Eye (tissue), 1 donor: Measurements from ENCODE around the gene PTPN14.
"Not testable (repeated sequence)": the region's sequence is repeated elsewhere in the genome, so short reads cannot be mapped to it uniquely, and the experiment has no call there.

Experiments used
- DNase-seq: peaks from one replicate; pipeline ENCODE4 v3.0.0-alpha.2; 2015

PTPN14 gene

GRCh38 chr1:214551436-214552173, at the start of gene PTPN14:
Gene PTPN14, minus strand, starts transcription at chr1:214551602. Its CDS starts 86,799 bp downstream, at chr1:214464803.
- DNase-seq = peak; percentile 95

DNA sequence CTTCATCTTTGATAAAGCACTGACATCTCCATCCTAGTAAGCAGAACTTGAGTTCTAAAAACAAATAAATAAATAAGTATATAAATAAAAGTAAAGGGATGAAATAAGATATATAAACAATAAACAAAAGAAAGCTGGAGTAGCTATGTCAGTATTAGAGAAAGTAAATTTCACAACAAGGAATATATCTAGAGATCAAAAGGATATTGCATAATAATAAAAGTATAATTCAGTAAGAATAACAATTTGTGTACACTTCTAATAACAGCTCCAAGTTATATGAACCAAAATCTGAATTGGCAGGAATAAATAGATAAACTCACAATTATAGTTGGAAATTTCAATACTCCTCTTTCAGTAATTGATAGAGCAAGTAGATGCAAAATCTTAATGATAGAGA, 41.8 kb upstream of the PTPN14 start:
- no peak for DNase-seq

GRCh38 chr1:214591918-214592317, 40.5 kb upstream of the PTPN14 start:
- not testable (repeated sequence) for DNase-seq

- DNase-seq = no peak
Observed at GRCh38 chr1:214590696-214591095, 39.3 kb upstream of the PTPN14 start.

DNA sequence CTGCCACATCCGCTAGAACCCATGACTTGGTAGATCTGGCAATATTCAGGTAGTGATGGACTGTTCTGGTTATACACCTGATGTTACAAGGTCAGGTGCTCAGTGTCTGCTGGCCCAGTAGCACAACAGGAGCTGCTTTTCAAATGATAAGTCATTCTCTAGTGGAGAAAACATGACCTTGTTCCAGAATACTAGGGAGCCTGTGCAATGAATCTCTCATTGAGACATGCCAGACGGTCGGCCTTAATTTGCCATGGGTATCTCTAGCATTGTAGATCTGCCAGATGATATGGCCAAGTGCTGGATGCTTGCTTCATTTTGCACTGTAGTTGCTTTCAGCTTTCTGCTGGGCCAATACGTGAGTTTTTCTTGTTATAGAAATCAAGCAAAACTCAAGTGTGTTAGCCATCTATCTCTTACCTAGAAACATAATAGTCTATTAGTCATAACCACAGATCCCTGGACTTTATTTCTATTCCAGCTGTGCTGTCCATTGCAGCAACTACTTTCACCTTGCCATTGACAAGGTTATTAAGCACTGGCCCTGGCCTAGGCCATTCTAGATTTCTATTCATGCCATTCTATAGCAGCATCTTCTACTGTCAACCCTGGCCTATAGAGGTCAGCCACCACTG, 37.7 kb upstream of the PTPN14 start:
- DNase-seq = no peak

DNA sequence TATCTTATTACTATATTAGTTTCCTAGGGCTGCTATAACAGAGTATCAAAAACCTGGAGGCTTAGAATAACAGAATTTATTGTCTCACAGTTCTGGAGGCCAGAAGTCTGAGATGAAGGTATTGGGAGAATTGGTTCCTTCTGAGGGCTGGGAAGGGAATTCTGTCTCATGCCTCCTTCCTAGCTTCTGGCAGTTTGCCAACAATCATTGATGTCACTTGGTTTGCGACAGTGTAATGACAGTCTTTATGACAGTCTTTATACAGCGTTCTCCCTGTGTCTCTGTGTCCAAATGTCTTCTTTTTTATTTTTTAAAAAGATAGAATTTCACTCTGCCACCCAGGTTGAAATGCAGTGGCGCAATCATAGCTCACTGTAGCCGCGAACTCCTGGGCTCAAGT, 35.8 kb upstream of the PTPN14 start:
- DNase-seq = no peak

- DNase-seq = no peak
Observed at GRCh38 chr1:214586621-214587020, 35.2 kb upstream of the PTPN14 start.

- peak; percentile 33 for DNase-seq
Observed at GRCh38 chr1:214584805-214585766, 33.7 kb upstream of the PTPN14 start.

- DNase-seq = no peak
Observed at GRCh38 chr1:214583824-214584554, 32.6 kb upstream of the PTPN14 start.

GRCh38 chr1:214583113-214583512, 31.7 kb upstream of the PTPN14 start:
- DNase-seq = no peak

DNA sequence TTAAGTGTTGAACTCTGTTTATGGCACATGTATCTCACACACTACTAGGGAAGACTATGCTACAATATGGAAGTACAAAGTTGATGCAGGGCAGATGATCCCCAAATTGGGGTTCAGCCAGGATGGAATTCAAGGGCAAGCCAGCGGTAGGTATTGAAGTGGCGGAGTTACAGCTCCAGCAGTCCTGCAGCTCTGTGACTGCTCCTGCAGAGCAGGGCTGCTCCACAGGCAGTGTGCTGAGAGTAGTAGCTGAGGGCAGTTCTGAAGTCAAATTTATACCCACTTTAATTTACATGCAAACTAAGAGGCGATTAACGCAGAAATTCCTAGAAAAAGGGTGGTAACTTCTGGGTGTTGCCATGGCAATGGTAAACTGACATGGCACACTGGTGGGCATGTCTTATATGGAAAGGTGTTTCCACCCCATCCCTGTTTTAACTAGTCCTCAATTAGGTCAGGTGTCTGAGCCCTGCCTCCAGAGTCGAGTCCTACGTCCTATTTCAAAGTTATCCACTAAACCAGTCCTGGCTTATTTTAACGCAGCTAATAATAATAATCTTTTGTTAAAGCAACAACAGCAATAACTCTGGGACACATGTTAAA, 31.0 kb upstream of the PTPN14 start:
- no peak for DNase-seq

- no peak for DNase-seq
Observed at GRCh38 chr1:214581785-214582184, 30.4 kb upstream of the PTPN14 start.

GRCh38 chr1:214579183-214579582, 27.8 kb upstream of the PTPN14 start:
- no peak for DNase-seq

DNA sequence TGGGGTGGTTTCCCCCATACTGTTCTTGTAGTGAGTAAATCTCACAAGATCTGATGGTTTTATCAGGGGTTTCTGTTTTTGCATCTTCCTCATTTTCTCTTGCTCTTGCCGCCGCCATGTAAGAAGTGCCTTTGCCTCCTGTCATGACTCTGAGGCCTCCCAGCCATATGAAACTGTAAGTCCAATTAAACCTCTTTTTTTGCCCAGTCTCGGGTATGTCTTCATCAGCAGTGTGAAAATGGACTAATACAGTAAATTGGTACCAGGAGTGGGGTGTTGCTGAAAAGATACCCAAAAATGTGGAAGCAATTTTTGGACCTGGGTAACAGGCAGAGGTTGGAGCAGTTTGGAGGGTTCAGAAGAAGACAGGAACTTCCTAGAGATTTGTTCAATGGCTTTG, 24.7 kb upstream of the PTPN14 start:
- not testable (repeated sequence) for DNase-seq

DNA sequence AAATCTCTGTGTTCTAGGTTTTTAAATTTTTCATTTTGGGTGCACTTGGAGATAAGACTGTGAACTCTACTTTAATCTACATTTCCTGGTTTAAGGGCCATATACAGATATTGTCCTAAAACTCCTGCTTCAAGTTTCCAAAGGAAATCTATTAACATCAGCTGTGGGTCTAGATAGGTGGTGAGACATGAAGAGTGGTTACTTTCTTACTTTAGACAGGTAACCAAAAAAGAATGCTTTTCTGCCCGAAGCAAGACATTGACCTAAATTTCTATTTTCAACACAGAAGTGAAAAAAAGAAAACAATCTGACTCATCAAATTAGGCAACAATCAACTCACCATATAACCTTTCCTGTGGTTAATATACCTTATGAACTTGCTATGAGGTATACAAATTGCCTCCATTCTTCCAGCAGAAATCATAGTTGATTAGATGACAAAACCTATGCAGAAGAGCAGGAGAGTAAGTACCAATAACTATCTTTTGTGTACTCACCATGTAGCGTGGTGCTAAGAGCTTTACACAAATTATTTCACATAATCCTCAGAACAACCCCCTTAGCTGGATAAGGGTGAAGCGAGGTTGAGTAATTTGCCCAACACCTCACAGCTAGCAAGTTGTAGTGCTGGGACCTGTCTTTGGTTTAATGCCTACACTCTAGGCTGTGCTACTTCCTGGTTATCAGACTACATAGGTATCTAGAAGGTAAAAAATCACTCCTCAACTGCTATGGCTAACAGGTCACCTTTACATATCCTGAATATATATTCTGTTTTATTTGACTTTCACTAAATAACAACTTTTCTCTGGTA, 23.4 kb upstream of the PTPN14 start:
- no peak for DNase-seq

DNA sequence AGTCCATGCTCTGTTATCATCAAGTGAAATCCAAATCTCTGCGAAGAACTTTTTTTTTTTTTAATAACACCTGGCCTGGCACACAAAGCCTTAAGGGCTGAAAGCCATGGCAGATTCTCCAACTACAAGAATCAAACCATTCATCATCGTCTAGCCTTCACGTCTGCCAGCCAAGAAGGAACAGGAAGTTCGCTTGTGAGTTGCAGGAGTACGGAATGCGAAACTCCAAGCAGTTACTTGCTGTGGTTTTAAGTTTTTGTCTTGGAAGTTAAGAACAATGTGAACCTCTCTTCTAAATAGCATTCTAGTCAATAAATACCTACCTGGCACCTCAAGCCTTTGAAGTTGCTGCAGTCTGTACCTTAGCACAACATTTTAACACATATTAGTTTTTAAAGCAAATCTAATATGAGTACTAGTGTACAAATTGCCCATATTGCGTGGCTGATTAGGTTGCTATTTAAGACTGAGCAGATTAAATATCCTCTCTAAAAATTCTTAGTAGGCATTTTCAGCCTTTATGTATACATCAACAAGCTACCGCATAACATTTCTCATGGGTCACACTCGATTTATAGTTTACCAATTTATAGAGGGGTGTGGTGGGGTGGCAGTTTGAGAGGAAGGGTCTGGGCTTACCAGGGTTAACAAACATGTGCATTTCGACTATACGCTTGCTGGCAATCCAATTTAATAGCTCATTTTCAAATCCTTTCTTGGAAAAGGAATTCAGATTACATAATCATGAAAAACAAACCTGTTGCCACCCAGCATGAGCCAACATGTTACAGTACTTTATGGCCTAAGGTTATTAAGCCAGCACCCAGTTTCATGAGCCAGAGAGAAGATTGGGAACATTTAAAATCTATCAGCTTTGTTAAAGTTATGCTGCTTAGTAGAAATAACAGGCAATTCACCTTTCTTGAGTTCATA, 22.2 kb upstream of the PTPN14 start:
- DNase-seq = no peak

GRCh38 chr1:214571281-214571680, 19.9 kb upstream of the PTPN14 start:
- DNase-seq = no peak

DNA sequence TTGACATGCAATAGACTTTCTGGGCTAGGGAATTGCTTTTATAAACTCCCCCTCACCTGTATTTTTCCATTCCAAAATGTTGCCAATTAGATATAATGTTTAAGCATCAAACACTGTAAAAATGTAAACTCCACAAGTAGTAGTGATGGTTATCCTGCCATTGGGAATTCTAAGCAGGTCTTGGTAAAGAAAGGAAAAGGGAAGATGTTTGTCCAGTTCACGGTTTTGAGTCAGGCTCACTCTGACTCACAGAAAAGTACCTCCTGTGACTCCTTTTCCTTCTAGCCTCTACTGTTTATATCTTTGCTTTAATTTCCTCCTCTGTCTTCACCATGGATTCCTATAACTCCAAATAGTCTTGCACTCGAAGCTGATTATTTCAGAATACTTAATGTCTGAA, 19.0 kb upstream of the PTPN14 start:
- DNase-seq = no peak

DNA sequence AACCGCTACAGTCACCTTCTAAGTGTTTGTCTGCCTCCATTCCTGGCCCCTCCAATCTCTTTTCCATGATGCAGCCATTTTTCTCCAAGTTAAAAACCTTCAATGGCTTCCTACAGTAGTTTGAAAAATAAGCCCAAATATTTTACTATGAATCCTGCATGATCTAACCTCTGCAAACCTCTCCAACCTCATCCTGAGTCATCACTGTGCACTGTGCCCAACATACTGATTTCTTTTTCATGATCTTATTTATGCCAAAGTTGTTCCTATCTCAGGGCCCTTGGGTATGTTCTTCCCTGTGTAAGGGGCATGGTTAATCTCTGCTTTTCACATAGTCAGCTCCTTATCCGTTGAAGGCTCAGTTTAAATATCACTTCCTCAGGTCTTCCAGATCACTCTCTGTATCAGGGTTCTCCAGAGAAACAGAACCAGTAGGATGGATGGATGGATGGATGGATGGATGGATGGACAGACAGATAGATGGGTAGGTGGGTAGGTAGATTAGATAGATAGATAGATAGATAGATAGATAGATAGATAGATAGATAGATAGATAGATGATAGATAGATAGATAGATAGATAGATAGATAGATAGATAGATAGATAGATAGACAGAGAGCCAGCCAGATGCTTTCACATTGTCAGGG, 18.1 kb upstream of the PTPN14 start:
- no peak for DNase-seq

DNA sequence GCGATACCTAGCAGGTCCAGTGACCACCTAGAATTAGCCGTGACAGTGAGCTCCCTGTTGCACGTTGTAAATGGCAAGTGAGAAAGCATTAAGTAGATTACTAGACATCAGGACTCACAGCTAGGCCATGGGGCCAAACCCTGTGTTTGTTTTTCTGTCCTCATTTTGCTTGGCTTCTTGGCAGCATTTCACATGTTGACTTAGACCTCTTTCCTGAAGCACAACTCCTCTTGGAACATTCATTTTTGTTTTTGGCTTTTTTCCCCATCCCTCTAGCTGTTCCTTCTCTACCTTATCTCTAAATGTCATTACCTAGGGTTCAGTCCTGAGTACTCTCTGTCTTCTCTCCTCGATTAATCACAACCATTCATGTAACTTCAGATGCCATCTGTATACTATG, 16.9 kb upstream of the PTPN14 start:
- no peak for DNase-seq
